GM18858 (cell line): Measurements from ENCODE around the gene TRAK1.

Experiments
- ATAC-seq: cut with Tn5 transposase; IDR thresholded peaks from one replicate; pipeline ENCODE4 v1.9.1; 2021; ENCODE audit not compliant: unreplicated experiment

The TRAK1 gene

GRCh38 chr3:42149532-42149931 is 58.4 kb downstream of the TRAK1 start:
- ATAC-seq: no peak

GRCh38 chr3:42149975-42150374 is 58.8 kb downstream of the TRAK1 start:
- ATAC-seq: no peak

GRCh38 chr3:42151596-42152168 is 60.5 kb downstream of the TRAK1 start:
- ATAC-seq: no peak

- ATAC-seq: no peak
Measured at GRCh38 chr3:42152193-42152592, 61.0 kb downstream of the TRAK1 start.

- no peak for ATAC-seq
Measured at GRCh38 chr3:42153039-42153438, 61.9 kb downstream of the TRAK1 start.

- no peak for ATAC-seq
Measured at GRCh38 chr3:42157540-42158538, 66.7 kb downstream of the TRAK1 start.

GRCh38 chr3:42159147-42159546 is 68.0 kb downstream of the TRAK1 start:
- ATAC-seq: no peak

GRCh38 chr3:42159706-42160472 is 68.7 kb downstream of the TRAK1 start:
- ATAC-seq: peak; percentile 59

GRCh38 chr3:42161050-42161935 is 70.1 kb downstream of the TRAK1 start:
- no peak for ATAC-seq

GRCh38 chr3:42162462-42162861 is 71.3 kb downstream of the TRAK1 start:
- no peak for ATAC-seq

- ATAC-seq: no peak
Measured at GRCh38 chr3:42163622-42164244, 72.6 kb downstream of the TRAK1 start.

- ATAC-seq: no peak
Measured at GRCh38 chr3:42164656-42165055, 73.5 kb downstream of the TRAK1 start.

- ATAC-seq: no peak
Measured at GRCh38 chr3:42165211-42165610, 74.1 kb downstream of the TRAK1 start.

- no peak for ATAC-seq
Measured at GRCh38 chr3:42166214-42166613, 75.1 kb downstream of the TRAK1 start.

- ATAC-seq: no peak
Measured at GRCh38 chr3:42166662-42167300, 75.6 kb downstream of the TRAK1 start.

- ATAC-seq: no peak
Measured at GRCh38 chr3:42169579-42170120, 78.5 kb downstream of the TRAK1 start.

- no peak for ATAC-seq
Measured at GRCh38 chr3:42172047-42172654, 81.0 kb downstream of the TRAK1 start.

- no peak for ATAC-seq
Measured at GRCh38 chr3:42173307-42173706, 82.2 kb downstream of the TRAK1 start.
